ENCODE results near the gene VASN. TPM values are rescaled to one million over a fixed set of nuclear protein-coding genes. Genes with fewer than 3 reads are reported as not detected.

The VASN gene
- total RNA-seq, 6 experiments from 2014 or later = 92.0 to 131 (median 103) TPM

- no peak overlapping the region for H3K4me3 Mint-ChIP-seq
- no peaks in the 10 kb centered on the region for H3K9me3 Mint-ChIP-seq
- DNase-seq = no peak
- TF ChIP-seq CTCF (IDR thresholded peaks at IDR 0.05) = no peak
- no peaks in the 10 kb centered on the region; the same call in 1 of the 2 replicates for H3K27me3 Mint-ChIP-seq (ENCODE audit: insufficient read depth)
- H3K27ac Mint-ChIP-seq = no peak overlapping the region
- H3K4me1 Mint-ChIP-seq (ENCODE audit: low read depth) = 0 out of 2 replicates have a peak, but pooled peaks cover 4% of the 10 kb centered on the region
- H3K36me3 Mint-ChIP-seq (ENCODE audit: low read depth) = peaks cover 9% of the 10 kb centered on the region; the same call in 1 of the 2 replicates
Observed at GRCh38 chr16:4399001-4399730, 27.5 kb downstream of the VASN start.

GRCh38 chr16:4401094-4401501, 29.4 kb downstream of the VASN start:
- no peak for TF ChIP-seq CTCF (IDR thresholded peaks at IDR 0.05)
- Mint-ChIP-seq H3K4me1 (ENCODE audit: low read depth) (0 out of 2 replicates have a peak, but pooled peaks cover 4% of the 10 kb centered on the region), H3K27ac (no peak overlapping the region; the same call in 1 of the 2 replicates), H3K9me3 (no peaks in the 10 kb centered on the region), H3K4me3 (no peak overlapping the region), H3K36me3 (ENCODE audit: low read depth) (peaks cover 14% of the 10 kb centered on the region; the same call in 1 of the 2 replicates), H3K27me3 (ENCODE audit: insufficient read depth) (peaks cover 2% of the 10 kb centered on the region; the same call in 1 of the 2 replicates)
- no peak for DNase-seq

GRCh38 chr16:4401510-4401909, 29.9 kb downstream of the VASN start:
- no peak overlapping the region for H3K4me3 Mint-ChIP-seq
- H3K36me3 Mint-ChIP-seq (ENCODE audit: low read depth) = peaks cover 14% of the 10 kb centered on the region; the same call in 1 of the 2 replicates
- H3K4me1 Mint-ChIP-seq (ENCODE audit: low read depth) = 0 out of 2 replicates have a peak, but pooled peaks cover 4% of the 10 kb centered on the region
- DNase-seq = no peak
- no peaks in the 10 kb centered on the region for H3K9me3 Mint-ChIP-seq
- TF ChIP-seq CTCF (IDR thresholded peaks at IDR 0.05) = no peak
- peaks cover 2% of the 10 kb centered on the region; the same call in 1 of the 2 replicates for H3K27me3 Mint-ChIP-seq (ENCODE audit: insufficient read depth)
- H3K27ac Mint-ChIP-seq = no peak overlapping the region; the same call in 1 of the 2 replicates

GRCh38 chr16:4402439-4403132, 30.9 kb downstream of the VASN start:
- H3K36me3 Mint-ChIP-seq (ENCODE audit: low read depth) = peaks cover 14% of the 10 kb centered on the region; the same call in 1 of the 2 replicates
- peak; percentile 63 for DNase-seq
- TF ChIP-seq CTCF (IDR thresholded peaks at IDR 0.05) = peak; percentile 98
- H3K4me1 Mint-ChIP-seq (ENCODE audit: low read depth) = 0 out of 2 replicates have a peak, but pooled peaks cover 4% of the 10 kb centered on the region
- H3K4me3 Mint-ChIP-seq = no peak overlapping the region
- no peak overlapping the region for H3K27ac Mint-ChIP-seq
- H3K9me3 Mint-ChIP-seq = no peaks in the 10 kb centered on the region
- H3K27me3 Mint-ChIP-seq (ENCODE audit: insufficient read depth) = peaks cover 2% of the 10 kb centered on the region; the same call in 1 of the 2 replicates

- H3K27me3 Mint-ChIP-seq (ENCODE audit: insufficient read depth) = peaks cover 2% of the 10 kb centered on the region; the same call in 1 of the 2 replicates
- H3K9me3 Mint-ChIP-seq = no peaks in the 10 kb centered on the region
- no peak for TF ChIP-seq CTCF (IDR thresholded peaks at IDR 0.05)
- peaks cover 11% of the 10 kb centered on the region for H3K4me1 Mint-ChIP-seq (ENCODE audit: low read depth)
- no peak for DNase-seq
- peaks cover 14% of the 10 kb centered on the region; the same call in 1 of the 2 replicates for H3K36me3 Mint-ChIP-seq (ENCODE audit: low read depth)
- H3K4me3 Mint-ChIP-seq = no peak overlapping the region
- no peak overlapping the region for H3K27ac Mint-ChIP-seq
Observed at GRCh38 chr16:4403133-4403949, 31.7 kb downstream of the VASN start.
